ENCODE data around the gene FAM168A.

GRCh38 chr11:73553266-73553665, 44.6 kb downstream of the FAM168A start:
- TF ChIP-seq, protein P1, sequence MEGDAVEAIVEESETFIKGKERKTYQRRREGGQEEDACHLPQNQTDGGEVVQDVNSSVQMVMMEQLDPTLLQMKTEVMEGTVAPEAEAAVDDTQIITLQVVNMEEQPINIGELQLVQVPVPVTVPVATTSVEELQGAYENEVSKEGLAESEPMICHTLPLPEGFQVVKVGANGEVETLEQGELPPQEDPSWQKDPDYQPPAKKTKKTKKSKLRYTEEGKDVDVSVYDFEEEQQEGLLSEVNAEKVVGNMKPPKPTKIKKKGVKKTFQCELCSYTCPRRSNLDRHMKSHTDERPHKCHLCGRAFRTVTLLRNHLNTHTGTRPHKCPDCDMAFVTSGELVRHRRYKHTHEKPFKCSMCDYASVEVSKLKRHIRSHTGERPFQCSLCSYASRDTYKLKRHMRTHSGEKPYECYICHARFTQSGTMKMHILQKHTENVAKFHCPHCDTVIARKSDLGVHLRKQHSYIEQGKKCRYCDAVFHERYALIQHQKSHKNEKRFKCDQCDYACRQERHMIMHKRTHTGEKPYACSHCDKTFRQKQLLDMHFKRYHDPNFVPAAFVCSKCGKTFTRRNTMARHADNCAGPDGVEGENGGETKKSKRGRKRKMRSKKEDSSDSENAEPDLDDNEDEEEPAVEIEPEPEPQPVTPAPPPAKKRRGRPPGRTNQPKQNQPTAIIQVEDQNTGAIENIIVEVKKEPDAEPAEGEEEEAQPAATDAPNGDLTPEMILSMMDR (IDR thresholded peaks at IDR 0.05; ENCODE audit: low read depth, low read length, missing input control) = no peak
- TF ChIP-seq HNF4A (conservative IDR thresholded peaks at IDR 0.05) (no peak), JUND (IDR thresholded peaks at IDR 0.05) (no peak), TAF1 (conservative IDR thresholded peaks at IDR 0.05) (no peak), REST (IDR thresholded peaks at IDR 0.05) (no peak), ZBTB33 (IDR thresholded peaks at IDR 0.05) (no peak), HNF4G (IDR thresholded peaks at IDR 0.05) (no peak), RAD21 (IDR thresholded peaks at IDR 0.05) (no peak), SP1 (IDR thresholded peaks at IDR 0.05) (no peak), YY1 (IDR thresholded peaks at IDR 0.05) (no peak), EGR1 (IDR thresholded peaks at IDR 0.05; ENCODE audit: low read depth in 2 of 2) (no peak)
- TF ChIP-seq, protein P2, sequence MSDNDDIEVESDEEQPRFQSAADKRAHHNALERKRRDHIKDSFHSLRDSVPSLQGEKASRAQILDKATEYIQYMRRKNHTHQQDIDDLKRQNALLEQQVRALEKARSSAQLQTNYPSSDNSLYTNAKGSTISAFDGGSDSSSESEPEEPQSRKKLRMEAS (IDR thresholded peaks at IDR 0.05) = no peak
- TF ChIP-seq, protein P3, sequence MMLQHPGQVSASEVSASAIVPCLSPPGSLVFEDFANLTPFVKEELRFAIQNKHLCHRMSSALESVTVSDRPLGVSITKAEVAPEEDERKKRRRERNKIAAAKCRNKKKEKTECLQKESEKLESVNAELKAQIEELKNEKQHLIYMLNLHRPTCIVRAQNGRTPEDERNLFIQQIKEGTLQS (IDR thresholded peaks at IDR 0.05) = no peak

Data from liver (tissue), 3 donors.